ENCODE data around the gene TM4SF5.

The TM4SF5 gene

GRCh38 chr17:4788159-4788806 is 16.6 kb downstream of the TM4SF5 start:
- DNase-seq (ENCODE audit: extremely low spot score) = no peak
- ChIA-PET CTCF (interaction anchor here (0.8 to 2.5 kb wide), 6 partner anchors 9 to 115 kb away, joined by 3 to 9 read pairs (median 4); partner anchors contain the start of genes ARRB2, C17orf107 and CHRNE), POLR2A (no interaction called here)
- TF ChIP-seq CTCF (IDR thresholded peaks at IDR 0.05; ENCODE audit: control extremely low read depth, extremely low read depth, low read depth, missing control alignments) = no peak

- ChIA-PET POLR2A (interaction anchor here (1.5 kb wide), 1 partner anchor 232 kb away, joined by 3 read pairs; no protein-coding TSS in a partner anchor), CTCF (interaction anchor here (0.6 to 2.5 kb wide), 27 partner anchors 9 to 222 kb away, joined by 3 to 21 read pairs (median 6); partner anchors contain the start of genes ARRB2, C17orf107, C17orf114 and CHRNE)
- no peak for DNase-seq (ENCODE audit: extremely low spot score)
- no peak for TF ChIP-seq CTCF (IDR thresholded peaks at IDR 0.05; ENCODE audit: control extremely low read depth, extremely low read depth, low read depth, missing control alignments)
These were observed 17.4 kb downstream of the TM4SF5 start, which contains the start of gene GLTPD2 for GRCh38 chr17:4788807-4789700. GLTPD2 (plus strand) TSS chr17:4788964; CDS start chr17:4789012, 48 bp downstream.

GRCh38 chr17:4789701-4789950 is 17.9 kb downstream of the TM4SF5 start:
- ChIA-PET CTCF (interaction anchor here (0.6 to 2.5 kb wide), 30 partner anchors 10 to 222 kb away, joined by 3 to 21 read pairs (median 6); partner anchors contain the start of genes ARRB2, C17orf107, C17orf114 and CHRNE), POLR2A (interaction anchor here (1.3 to 1.5 kb wide), 2 partner anchors 17 to 232 kb away, joined by 3 to 4 read pairs; partner anchors contain the start of gene PLD2)
- DNase-seq (ENCODE audit: extremely low spot score) = no peak
- TF ChIP-seq CTCF (IDR thresholded peaks at IDR 0.05; ENCODE audit: control extremely low read depth, extremely low read depth, low read depth, missing control alignments) = no peak

- peak; percentile 93 for DNase-seq (ENCODE audit: extremely low spot score)
- TF ChIP-seq CTCF (IDR thresholded peaks at IDR 0.05; ENCODE audit: control extremely low read depth, extremely low read depth, low read depth, missing control alignments) = peak; percentile 68
- CTCF ChIA-PET = interaction anchor here (0.6 to 2.5 kb wide), 36 partner anchors 10 to 223 kb away, joined by 3 to 21 read pairs (median 6); partner anchors contain the start of genes ARRB2, C17orf107, C17orf114 and CHRNE
- POLR2A ChIA-PET = interaction anchor here (1.3 to 1.5 kb wide), 2 partner anchors 17 to 233 kb away, joined by 3 to 4 read pairs; partner anchors contain the start of gene PLD2
These were observed 18.4 kb downstream of the TM4SF5 start for GRCh38 chr17:4789951-4790704.

GRCh38 chr17:4790705-4791088 is 19.0 kb downstream of the TM4SF5 start:
- TF ChIP-seq CTCF (IDR thresholded peaks at IDR 0.05; ENCODE audit: control extremely low read depth, extremely low read depth, low read depth, missing control alignments) = no peak
- CTCF ChIA-PET = interaction anchor here (0.6 to 2.5 kb wide), 32 partner anchors 10 to 223 kb away, joined by 3 to 21 read pairs (median 6); partner anchors contain the start of genes ARRB2, C17orf107, C17orf114 and CHRNE
- POLR2A ChIA-PET = interaction anchor here (1.3 to 1.5 kb wide), 2 partner anchors 16 to 233 kb away, joined by 3 to 4 read pairs; partner anchors contain the start of gene PLD2
- DNase-seq (ENCODE audit: extremely low spot score) = no peak
